HPDE6-E6E7 (cell line): ENCODE measurements around the gene TCP11.
A peak's percentile ranks its signal among the peaks of the same experiment; 100 is the strongest.

Source experiments
- DNase-seq: peaks from one replicate; pipeline ENCODE4 v3.0.0; 2011; ENCODE audit warnings: missing footprints; ENCODE audit errors: extremely low spot score

Gene TCP11

GRCh38 chr6:35141007-35141655 lies at the start of gene TCP11:
Gene TCP11 (minus strand): TSS chr6:35141339. CDS start chr6:35140870, 469 bp downstream.
- DNase-seq: no peak

GRCh38 chr6:35190306-35190705 lies 49.2 kb upstream of the TCP11 start:
- no peak for DNase-seq

GRCh38 chr6:35188886-35189285 lies 47.7 kb upstream of the TCP11 start:
- no peak for DNase-seq

GRCh38 chr6:35186571-35186970 lies 45.4 kb upstream of the TCP11 start:
- no peak for DNase-seq

- DNase-seq: no peak
These were observed 44.8 kb upstream of the TCP11 start for GRCh38 chr6:35185971-35186370.

- DNase-seq: no peak
These were observed 44.2 kb upstream of the TCP11 start for GRCh38 chr6:35185302-35185681.

- DNase-seq: no peak
These were observed 43.6 kb upstream of the TCP11 start for GRCh38 chr6:35184580-35185301.

GRCh38 chr6:35183935-35184334 lies 42.8 kb upstream of the TCP11 start:
- no peak for DNase-seq

- no peak for DNase-seq
These were observed 42.1 kb upstream of the TCP11 start for GRCh38 chr6:35183281-35183680.

- DNase-seq: peak; percentile 70
These were observed 40.9 kb upstream of the TCP11 start for GRCh38 chr6:35181933-35182612.

GRCh38 chr6:35181308-35181932 lies 40.3 kb upstream of the TCP11 start:
- DNase-seq: no peak

GRCh38 chr6:35179901-35180535 lies 38.9 kb upstream of the TCP11 start:
- no peak for DNase-seq

GRCh38 chr6:35178932-35179832 lies 38.0 kb upstream of the TCP11 start:
- no peak for DNase-seq

- no peak for DNase-seq
These were observed 36.9 kb upstream of the TCP11 start for GRCh38 chr6:35178012-35178411.

- no peak for DNase-seq
These were observed 36.5 kb upstream of the TCP11 start for GRCh38 chr6:35177596-35177995.

GRCh38 chr6:35177157-35177556 lies 36.0 kb upstream of the TCP11 start:
- DNase-seq: no peak

- DNase-seq: no peak
These were observed 35.3 kb upstream of the TCP11 start for GRCh38 chr6:35176301-35177024.

- no peak for DNase-seq
These were observed 33.4 kb upstream of the TCP11 start for GRCh38 chr6:35174501-35174900.

GRCh38 chr6:35174088-35174434 lies 32.9 kb upstream of the TCP11 start:
- no peak for DNase-seq

- DNase-seq: no peak
These were observed 32.4 kb upstream of the TCP11 start for GRCh38 chr6:35173427-35174087.
